Adrenal gland (tissue), 12 donors: ENCODE measurements around the gene TCF7L1. TPM values are rescaled to one million over a fixed set of nuclear protein-coding genes. Genes with fewer than 3 reads are reported as not detected.
A peak's percentile ranks its signal among the peaks of the same experiment; 100 is the strongest.

Experiments used
- DNase-seq, 7 donors: peaks; one replicate each; pipeline ENCODE4 v3.0.0-alpha.2; 2019 to 2020
- H3K27ac ChIP-seq, 5 donors: fragments of 200-600 bp; sonication (generic) in 4 of 5; 1 replicate in 3 of 5; 2 replicates in 2 of 5; pipeline versions ENCODE4 v1.5.1 to v1.8.0; 2016 to 2020; ENCODE audit warnings: mild to moderate bottlenecking in 1 of 5
- H3K27me3 ChIP-seq: fragments of 200-600 bp; 2 replicates; pipeline ENCODE4 v1.8.0; 2021
- H3K36me3 ChIP-seq, 2 donors: fragments of 200-600 bp; replicated peaks in 1 of 2; 1 replicate in 1 of 2; 2 replicates in 1 of 2; pipeline versions ENCODE4 v1.5.1 to v1.8.0; 2018 to 2022
- H3K4me1 ChIP-seq, 2 donors: fragments of 200-600 bp; replicated peaks in 1 of 2; 1 replicate in 1 of 2; 2 replicates in 1 of 2; pipeline versions ENCODE4 v1.5.1 to v1.8.0; 2018 to 2021
- H3K4me3 ChIP-seq, 4 donors: fragments of 200-600 bp; sonication (generic) in 3 of 4; one replicate each; pipeline ENCODE4 v1.5.1; 2016 to 2018
- H3K9me3 ChIP-seq, 3 donors: fragments of 200-600 bp; sonication (generic) in 1 of 3; replicated peaks in 1 of 3; 1 replicate in 2 of 3; 2 replicates in 1 of 3; pipeline versions ENCODE4 v1.5.1 to v1.8.0; 2016 to 2021
- POLR2A ChIP-seq, 2 donors: fragments of 450-650 bp; IDR thresholded peaks; one replicate each; pipeline ENCODE4 v1.6.1; 2017; ENCODE audit warnings: antibody characterized with exemption in 2 of 2, mild to moderate bottlenecking in 2 of 2, moderate library complexity in 1 of 2
- WGBS, 4 donors: extraction: QIAGEN DNeasy Blood & Tissue Kit in 2 of 4; methylation state at CpG; one replicate each; pipeline versions ENCODE4 v1.1.5 to v1.1.7; 2013 to 2017; 5-methylcytosine and 5-hydroxymethylcytosine counted together
- intact Hi-C, 2 donors: fragments of 100-400 bp; cut with DNase I; formaldehyde crosslinking; loops; one replicate each; pipeline versions ENCODE4 v1.14.1 to v1.15.0; 2022 to 2023
- polyA plus RNA-seq, 3 donors: library from polyadenylated mRNA; stranded (reverse); fragments of 200-250 nt in 2 of 3; fragments of 350-450 nt in 1 of 3; fragmentation: Illumina TruSeq in 1 of 3; extraction: RNeasy Lipid Tissue Mini Kit (QIAGEN cat#74804) in 1 of 3; gene quantifications; one replicate each; pipeline ENCODE4 v1.2.3, GENCODE V29; 2013 to 2014
- total RNA-seq, 9 donors: library from RNA; depleted of rRNA in 4 of 9; stranded (reverse); fragments of >200 nt in 4 of 9; fragments of 120-200 nt in 1 of 9; fragmentation: NEBNext Ultra II Directional in 1 of 9; extraction: Animal tissue kit (Norgen Biotek cat#: 25700) in 1 of 9; gene quantifications; one replicate each; pipeline versions ENCODE4 v1.1.0 to v1.2.4, GENCODE V29; 2013 to 2023
- TF ChIP-seq, protein P1 (sequence below), 6 experiments: fragments of 450-650 bp in 4 of 6; fragments of 200-600 bp in 2 of 6; sonication (generic) in 1 of 6; IDR thresholded peaks; 1 replicate in 5 of 6; 2 replicates in 1 of 6; pipeline versions ENCODE4 v1.5.1 to v1.8.0; 2016 to 2021; ENCODE audit warnings: antibody characterized with exemption in 6 of 6, mild to moderate bottlenecking in 2 of 6, moderate library complexity in 1 of 6
- donor health status: healthy with polysubstance abuse.
- donor health status: Bipolar disorder and iron deficiency.
- donor health status: DM: yes; HTN: yes; CAD: no.
- donor health status: DM: no; HTN: no; CAD: no.
- donor health status: DM: no; HTN: no; CAD: no.
- donor health status: DM: yes; HTN: yes; CAD: no.

Gene TCF7L1
- total and polyA plus RNA-seq, 12 donors, result 0.36 to 8.9 (median 3.2) TPM

DNA sequence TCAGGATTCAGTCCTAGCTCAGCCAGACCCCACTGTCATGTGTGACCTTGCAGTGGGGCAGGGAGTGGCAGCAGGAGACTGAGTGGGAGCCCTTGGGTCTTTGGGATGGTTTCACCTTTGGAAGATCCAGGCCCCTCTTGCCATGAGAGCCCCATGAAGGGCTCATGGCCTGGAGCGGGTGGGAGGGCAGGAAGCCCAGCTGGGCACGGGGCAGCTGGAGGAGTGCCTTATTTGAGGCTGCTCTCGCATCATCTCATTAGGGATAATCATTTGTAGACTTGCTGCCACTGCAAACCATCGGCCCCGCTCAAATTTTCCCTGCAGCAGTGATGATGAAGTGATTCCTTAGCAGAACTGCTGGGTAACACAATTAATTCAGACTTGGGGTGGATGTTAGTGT, 120.7 kb downstream of the TCF7L1 start:
- TF ChIP-seq, protein P1, sequence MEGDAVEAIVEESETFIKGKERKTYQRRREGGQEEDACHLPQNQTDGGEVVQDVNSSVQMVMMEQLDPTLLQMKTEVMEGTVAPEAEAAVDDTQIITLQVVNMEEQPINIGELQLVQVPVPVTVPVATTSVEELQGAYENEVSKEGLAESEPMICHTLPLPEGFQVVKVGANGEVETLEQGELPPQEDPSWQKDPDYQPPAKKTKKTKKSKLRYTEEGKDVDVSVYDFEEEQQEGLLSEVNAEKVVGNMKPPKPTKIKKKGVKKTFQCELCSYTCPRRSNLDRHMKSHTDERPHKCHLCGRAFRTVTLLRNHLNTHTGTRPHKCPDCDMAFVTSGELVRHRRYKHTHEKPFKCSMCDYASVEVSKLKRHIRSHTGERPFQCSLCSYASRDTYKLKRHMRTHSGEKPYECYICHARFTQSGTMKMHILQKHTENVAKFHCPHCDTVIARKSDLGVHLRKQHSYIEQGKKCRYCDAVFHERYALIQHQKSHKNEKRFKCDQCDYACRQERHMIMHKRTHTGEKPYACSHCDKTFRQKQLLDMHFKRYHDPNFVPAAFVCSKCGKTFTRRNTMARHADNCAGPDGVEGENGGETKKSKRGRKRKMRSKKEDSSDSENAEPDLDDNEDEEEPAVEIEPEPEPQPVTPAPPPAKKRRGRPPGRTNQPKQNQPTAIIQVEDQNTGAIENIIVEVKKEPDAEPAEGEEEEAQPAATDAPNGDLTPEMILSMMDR (IDR thresholded peaks at IDR 0.05), result no peak
- TF ChIP-seq POLR2A (IDR thresholded peaks at IDR 0.05), result no peak
- Histone ChIP-seq H3K27me3 (no peaks in the 10 kb centered on the region), H3K9me3 (no peaks in the 10 kb centered on the region), H3K4me3 (no peak overlapping the region), H3K36me3 (no peaks in the 10 kb centered on the region), H3K4me1 (peaks cover 0 to 39% of the 10 kb centered on the region in 2 donors), H3K27ac (no peak overlapping the region)
- intact Hi-C loops, result no loop called here
- WGBS, 4 donors, result 50 to 73% (median 66%) methylated on average over 4 to 5 of the region's 5 CpGs
- no peak for DNase-seq

DNA sequence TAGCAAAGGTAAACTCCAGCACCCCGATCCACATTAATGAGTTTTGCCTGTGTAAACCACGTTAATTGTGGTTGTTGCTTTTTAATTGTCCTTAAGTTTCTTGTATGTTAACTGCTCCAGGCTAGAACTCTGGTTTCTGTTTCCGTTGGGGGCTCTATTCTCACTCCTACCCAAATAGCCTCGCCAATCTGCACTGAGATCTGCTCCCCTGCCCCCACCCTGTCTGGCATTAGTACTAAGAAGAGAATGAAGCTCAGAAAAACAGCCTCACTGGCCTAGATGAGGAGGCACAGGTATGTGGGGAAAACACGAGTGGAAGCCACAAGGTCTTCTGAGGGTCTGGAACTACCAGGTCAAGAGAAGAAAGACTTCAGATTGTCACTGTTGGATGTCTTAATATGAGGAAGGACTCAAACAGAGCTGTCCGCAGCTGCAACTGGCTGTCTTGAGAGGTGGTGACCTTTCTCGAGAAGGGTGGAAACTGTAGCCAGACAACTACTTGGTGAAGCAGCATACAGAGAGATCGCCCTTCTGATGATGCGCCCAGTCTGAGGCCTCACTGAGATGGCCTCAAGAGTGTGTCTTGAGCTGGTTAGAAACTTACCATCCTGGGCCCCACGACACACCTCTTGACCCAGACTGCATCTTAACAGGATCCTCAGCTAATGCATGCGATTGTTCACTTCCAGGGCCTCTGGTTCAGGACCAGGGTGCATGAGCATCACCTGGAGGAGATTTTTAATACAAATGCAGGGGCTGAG, 121.5 kb downstream of the TCF7L1 start:
- no peak for DNase-seq

DNA sequence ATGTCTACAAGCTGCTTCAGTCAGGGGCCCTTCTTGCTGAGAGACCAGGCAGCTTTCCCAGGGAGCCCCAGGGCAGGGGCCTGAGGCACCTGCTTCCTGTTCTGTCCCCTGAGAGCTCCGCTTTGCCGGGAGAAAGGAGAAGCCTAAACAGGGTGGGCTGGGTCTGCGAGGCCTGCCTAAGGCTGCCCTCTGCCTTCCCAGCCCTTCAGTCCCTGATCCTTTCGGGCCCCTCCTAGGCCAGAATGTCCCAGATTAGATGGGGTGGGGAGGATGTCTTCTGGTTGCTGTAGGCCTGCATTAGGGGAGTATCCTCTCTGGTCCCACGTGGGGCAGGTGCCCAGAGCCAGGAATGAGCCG, 122.2 kb downstream of the TCF7L1 start:
- peaks cover 0 to 35% of the 10 kb centered on the region in 2 donors for H3K4me1 ChIP-seq

More for the DNA sequence above, 121.5 kb downstream of the TCF7L1 start:
- peaks cover 0 to 35% of the 10 kb centered on the region in 2 donors for H3K4me1 ChIP-seq
- H3K36me3 ChIP-seq, result no peaks in the 10 kb centered on the region
- H3K27ac ChIP-seq, result no peak overlapping the region
- intact Hi-C loops, result no loop called here
- no peaks in the 10 kb centered on the region for H3K27me3 ChIP-seq
- no peaks in the 10 kb centered on the region for H3K9me3 ChIP-seq
- no peak overlapping the region for H3K4me3 ChIP-seq
- WGBS, 4 donors, result 71 to 80% (median 75%) methylated on average over 10 to 11 of the region's 11 CpGs
- TF ChIP-seq, protein P1 (IDR thresholded peaks at IDR 0.05), result no peak
- TF ChIP-seq POLR2A (IDR thresholded peaks at IDR 0.05), result no peak

DNA sequence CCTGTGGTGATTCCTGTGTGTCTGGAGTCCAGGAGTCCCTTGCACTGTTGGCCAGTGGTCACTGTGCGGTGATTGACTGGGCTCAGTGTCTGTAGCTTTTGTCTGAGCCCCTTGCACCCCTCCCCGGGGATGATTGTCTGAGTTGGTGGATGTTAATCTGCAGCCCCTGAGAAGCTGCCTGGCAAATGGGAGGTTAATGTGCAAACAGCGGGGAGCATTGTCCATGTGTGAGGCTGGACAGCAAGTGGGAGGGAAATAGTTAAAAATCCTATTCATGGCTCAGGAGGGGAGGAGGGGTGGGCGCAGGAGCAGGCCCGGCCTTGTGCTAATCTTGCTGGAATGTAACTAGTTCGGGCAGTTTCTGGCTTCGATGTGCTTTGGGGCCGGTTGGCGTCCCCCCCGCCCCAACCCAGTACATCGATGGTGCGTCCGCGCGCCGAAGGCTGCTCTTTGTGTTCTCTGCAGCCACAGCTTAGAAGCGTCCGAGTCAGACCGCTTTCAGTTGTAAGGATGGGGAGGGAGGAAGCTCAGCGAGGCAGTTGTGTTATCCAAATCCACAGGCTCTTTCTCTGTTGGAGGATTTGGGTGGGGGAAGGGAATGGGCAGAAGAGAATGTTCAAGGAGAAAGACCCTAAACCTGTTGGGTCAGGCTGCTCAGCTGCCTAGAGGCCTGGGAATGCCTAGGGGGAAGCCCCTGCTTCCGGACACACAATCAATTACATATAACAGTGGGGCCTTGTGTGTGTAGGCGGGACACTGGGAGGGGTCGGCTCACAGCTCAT, 122.8 kb downstream of the TCF7L1 start:
- 26 to 34% (median 28%) methylated on average over 9 to 23 of the region's 23 CpGs for WGBS, 4 donors
- no peaks in the 10 kb centered on the region for H3K27me3 ChIP-seq
- no peak overlapping the region for H3K4me3 ChIP-seq
- no peaks in the 10 kb centered on the region for H3K9me3 ChIP-seq
- intact Hi-C loops, result no loop called here
- H3K27ac ChIP-seq, result peak overlapping the region in 1 of 5 donors; percentile 61
- H3K4me1 ChIP-seq, result peaks cover 0 to 29% of the 10 kb centered on the region in 2 donors
- DNase-seq, result no peak
- TF ChIP-seq, protein P1 (IDR thresholded peaks at IDR 0.05), result no peak
- TF ChIP-seq POLR2A (IDR thresholded peaks at IDR 0.05), result no peak
- H3K36me3 ChIP-seq, result no peaks in the 10 kb centered on the region

More for the DNA sequence above, 122.2 kb downstream of the TCF7L1 start:
- intact Hi-C loops, result no loop called here
- H3K4me3 ChIP-seq, result no peak overlapping the region
- no peak for TF ChIP-seq POLR2A (IDR thresholded peaks at IDR 0.05)
- TF ChIP-seq, protein P1 (IDR thresholded peaks at IDR 0.05), result no peak
- H3K36me3 ChIP-seq, result no peaks in the 10 kb centered on the region
- peak overlapping the region in 1 of 5 donors; percentile 61 for H3K27ac ChIP-seq
- no peak for DNase-seq
- H3K9me3 ChIP-seq, result no peaks in the 10 kb centered on the region
- WGBS, 4 donors, result 30 to 62% (median 44%) methylated on average over 5 to 6 of the region's 6 CpGs
- H3K27me3 ChIP-seq, result no peaks in the 10 kb centered on the region
